HG03196 (cell line): ENCODE results near the gene WASF2.
A peak's percentile ranks its signal among the peaks of the same experiment; 100 is the strongest.
"Not testable (repeated sequence)": the region's sequence is repeated elsewhere in the genome, so short reads cannot be mapped to it uniquely, and the experiment has no call there.

ENCODE experiments used
- ATAC-seq: cut with Tn5 transposase; IDR thresholded peaks from one replicate; pipeline ENCODE4 v1.9.1; 2021; ENCODE audit not compliant: unreplicated experiment

Gene WASF2

GRCh38 chr1:27501159-27501558 is 11.2 kb upstream of the WASF2 start:
- not testable (repeated sequence) for ATAC-seq

DNA sequence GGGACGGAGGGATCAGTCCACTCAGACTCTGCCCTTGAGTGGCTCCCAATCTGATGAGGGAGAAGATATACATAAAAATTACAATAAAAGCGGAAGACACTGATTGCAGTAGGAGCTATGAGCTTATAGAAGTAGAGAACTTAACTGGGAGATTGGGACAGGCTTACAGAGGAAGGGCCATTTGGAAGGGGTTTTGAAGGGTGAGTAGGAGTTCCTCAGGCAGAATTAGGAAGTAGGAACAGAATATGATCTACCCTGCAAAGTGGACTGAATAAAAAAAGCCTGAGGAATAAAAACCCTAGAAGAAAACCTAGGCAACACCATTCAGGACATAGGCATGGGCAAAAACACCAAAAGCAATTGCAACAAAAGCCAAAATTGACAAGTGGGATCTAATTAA is 9.2 kb upstream of the WASF2 start:
- no peak for ATAC-seq

DNA sequence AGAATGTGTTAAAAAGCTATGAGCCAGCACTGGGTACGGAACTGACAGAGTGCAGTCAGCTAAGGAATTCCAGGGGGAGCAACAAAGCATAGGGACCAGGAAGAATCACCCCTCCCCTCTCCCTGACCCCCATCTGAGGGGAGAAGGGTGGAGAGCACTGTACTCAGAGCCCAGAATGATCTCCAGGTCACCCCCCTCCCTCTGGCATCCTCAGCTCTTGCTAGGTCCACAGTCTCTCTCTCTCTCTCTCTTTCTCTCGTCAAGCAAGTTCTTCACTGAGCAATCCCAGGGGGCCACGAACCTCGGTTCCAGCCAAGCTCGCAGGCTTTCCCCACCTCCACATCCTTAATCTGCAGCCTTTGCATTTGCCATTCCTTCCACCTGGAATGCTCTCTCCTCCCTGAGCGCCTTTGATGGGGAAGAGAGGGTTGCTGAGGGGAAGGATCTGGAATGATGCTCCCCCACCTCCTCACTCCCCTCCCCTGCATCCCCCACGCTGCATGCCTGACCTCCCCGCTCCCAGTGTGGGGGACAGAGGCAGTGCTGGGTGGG is 6.7 kb upstream of the WASF2 start:
- ATAC-seq: no peak

DNA sequence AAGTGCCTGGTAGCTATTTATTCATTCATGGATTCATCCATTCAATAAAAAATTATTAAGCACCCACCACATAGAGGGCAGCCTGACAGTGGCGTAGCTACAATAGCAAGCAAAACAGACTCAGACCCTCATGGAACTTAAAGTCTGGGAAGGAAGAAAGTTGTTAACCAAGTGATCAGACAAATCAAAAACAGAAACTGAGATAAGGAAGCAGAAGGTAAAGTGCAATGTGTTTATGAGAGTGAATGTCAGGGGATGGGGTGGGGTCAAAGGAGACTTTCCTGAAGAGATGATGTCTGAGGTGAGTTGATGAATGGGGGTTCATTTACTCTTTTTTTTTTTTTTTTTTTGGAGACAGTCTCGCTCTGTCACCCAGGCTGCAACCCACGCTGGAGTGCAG is 2.8 kb upstream of the WASF2 start:
- ATAC-seq: no peak

- ATAC-seq: no peak
Observed at GRCh38 chr1:27491748-27492700, 2.1 kb upstream of the WASF2 start.

DNA sequence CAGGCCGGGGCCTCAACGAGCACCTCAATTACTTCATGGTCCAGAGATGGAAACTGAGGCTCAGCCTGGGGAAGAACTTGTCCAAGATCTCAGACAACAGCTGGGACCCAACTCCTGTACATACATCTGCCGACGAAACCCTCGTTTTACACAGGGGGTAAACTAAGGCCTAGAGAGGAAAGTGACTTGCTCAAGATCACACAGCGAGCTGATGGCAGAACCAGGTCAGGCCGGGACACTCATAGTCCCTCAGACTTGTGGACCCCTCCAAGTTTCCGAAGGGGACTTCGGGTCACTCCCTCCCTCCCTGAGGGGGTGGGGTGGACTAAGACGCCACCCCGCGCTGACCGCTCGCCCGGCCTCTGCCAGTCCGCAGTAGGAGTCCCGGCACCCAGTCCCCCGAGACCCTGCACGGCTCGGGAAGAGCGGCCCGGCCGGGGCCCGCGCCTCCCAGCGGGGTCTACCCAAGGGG is 430 bp downstream of the WASF2 start:
- peak; percentile 19 for ATAC-seq

DNA sequence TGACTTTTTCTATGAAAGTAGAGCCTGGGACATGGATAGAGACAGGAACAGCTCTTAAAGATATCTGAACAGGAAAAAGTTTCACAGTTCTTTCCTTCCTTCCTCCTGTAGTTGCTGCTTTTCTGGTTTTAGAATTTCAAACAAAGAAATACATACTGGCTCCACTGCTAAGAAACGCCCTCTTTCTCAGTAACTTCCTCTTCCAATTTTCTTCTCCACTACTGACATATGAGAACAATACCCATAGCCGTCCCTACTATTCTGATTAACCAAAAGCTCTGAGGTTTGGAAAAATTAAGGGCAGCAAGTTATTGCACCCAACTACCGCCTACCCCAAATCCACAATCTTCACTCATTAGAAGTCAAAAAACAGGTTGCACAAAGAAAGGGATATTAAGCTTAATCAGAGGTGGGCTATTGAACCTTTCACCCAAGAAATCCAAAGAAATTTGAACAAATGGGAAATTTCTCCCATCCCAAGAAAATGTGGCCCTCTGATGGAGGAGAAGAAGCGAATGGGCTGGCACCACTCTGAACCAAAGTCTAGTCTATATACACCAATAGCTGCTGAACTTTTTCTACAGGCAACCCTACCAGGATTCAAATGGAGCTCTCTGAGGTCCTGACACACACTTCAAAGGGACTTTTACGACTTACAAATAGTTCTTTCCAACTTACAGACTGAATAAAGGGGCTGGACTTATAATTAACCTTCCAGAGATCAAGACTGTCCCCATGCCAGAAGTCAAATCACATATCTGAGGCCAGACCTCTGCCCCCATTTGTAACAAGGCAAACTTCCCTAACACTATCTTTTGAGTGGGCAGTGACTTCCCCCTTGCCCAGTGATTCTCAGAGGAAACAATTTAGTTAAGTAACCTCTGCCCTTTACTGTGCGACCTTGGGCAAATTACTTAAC is 1.7 kb downstream of the WASF2 start:
- ATAC-seq: no peak

- no peak for ATAC-seq
Observed at GRCh38 chr1:27485363-27485762, 4.6 kb downstream of the WASF2 start.

- no peak for ATAC-seq
Observed at GRCh38 chr1:27483659-27484058, 6.3 kb downstream of the WASF2 start.

GRCh38 chr1:27481994-27482620 is 7.9 kb downstream of the WASF2 start:
- ATAC-seq: peak; percentile 47

- no peak for ATAC-seq
Observed at GRCh38 chr1:27478098-27478497, 11.9 kb downstream of the WASF2 start.

DNA sequence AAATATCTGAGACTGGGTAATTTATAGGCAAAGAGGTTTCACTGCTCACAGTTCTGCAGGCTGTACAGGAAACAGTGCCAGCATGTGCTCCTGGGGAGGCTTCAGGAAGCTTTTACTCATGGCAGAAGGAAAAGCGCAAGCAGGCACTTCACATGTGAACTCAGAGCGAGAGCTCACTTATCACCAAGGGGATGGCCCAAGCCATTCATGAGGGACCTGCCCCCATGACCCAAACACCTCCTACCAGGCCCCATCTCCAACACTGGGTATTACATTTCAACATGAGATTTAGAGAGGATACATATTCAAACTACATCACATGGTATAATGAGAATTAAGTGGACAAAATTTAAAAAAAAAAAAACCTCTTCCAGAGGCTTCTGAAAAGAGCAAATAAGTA is 13.7 kb downstream of the WASF2 start:
- no peak for ATAC-seq

GRCh38 chr1:27475720-27476119 is 14.2 kb downstream of the WASF2 start:
- ATAC-seq: no peak

- ATAC-seq: no peak
Observed at GRCh38 chr1:27473755-27474154, 16.2 kb downstream of the WASF2 start.

DNA sequence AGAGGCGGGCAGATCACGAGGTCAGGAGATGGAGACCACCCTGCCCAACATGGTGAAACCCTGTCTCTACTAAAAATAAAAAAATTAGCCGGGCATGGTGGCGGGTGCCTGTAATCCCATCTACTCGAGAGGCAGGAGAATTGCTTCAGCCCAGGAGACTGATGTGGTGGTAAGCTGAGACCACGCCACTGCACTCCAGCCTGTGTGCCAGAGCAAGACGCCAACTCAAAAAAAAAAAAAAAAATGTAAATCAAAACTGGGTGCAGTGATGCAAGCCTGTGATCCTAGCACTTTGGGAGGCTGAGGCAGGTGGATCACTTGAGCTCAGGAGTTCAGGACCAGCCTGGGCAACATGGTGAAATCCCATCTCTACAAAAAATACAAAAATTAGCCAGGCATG is 17.9 kb downstream of the WASF2 start:
- ATAC-seq: not testable (repeated sequence)

DNA sequence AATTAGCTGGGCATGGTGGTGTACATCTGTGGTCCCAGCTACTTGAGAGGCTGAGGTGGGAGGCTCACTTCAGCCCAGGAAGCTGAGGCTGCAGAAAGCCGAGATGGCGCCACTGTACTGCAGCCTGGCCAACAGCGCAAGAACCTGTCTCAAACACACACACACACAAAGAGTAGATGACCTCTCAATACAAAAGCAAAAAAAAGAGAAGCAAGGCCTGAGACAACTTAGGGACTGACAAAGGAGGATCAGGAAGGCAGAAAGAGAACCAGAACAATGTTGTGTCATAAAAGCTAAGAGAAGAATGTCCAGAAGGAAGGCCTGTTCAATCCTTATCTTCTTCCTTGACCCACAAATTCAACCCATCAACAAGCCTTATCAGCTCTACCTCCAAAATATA is 18.5 kb downstream of the WASF2 start:
- no peak for ATAC-seq

DNA sequence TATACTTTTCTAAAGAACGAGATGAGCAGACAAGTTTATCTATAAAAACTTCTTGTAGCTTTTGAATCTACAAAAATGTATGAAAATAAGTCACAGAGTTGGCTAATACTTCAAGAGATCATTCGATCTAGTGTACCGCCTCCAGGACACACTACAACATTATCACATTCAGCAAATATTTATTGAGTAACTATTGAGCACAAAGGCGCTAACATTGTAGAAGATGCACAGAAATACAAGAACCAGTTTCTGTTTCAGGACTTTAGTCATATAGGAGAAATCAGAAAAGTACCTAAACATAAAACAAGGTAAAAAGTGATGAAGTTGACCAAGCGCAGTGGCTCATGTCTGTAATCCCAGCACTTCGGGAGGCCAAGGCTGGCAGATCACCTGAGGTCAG is 20.6 kb downstream of the WASF2 start:
- no peak for ATAC-seq

- ATAC-seq: not testable (repeated sequence)
Observed at GRCh38 chr1:27468378-27468777, 21.6 kb downstream of the WASF2 start.

- no peak for ATAC-seq
Observed at GRCh38 chr1:27464926-27465647, 24.9 kb downstream of the WASF2 start.

GRCh38 chr1:27463916-27464315 is 26.1 kb downstream of the WASF2 start:
- ATAC-seq: not testable (repeated sequence)
